Measurements from ENCODE around the gene PTHLH.

PTHLH gene

DNA sequence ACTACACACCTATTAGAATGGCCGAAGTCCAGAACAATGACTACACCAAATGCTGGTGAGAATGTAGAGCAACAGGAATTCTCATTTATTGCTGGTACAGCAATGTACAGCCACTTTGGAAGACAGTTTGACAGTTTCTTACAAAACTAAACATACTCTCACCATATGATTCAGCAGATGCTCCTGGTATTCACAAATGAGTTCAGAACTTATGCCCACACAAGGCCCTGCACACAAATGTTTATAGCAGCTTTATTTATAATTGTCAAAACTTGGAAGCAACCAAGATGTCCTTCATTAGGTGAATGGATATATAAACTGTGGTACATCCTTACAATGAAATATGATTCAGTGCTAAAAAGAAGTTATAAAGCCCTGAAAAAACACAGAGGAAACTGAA lies 38.3 kb downstream of the PTHLH start:
- DNase-seq, result no peak

DNA sequence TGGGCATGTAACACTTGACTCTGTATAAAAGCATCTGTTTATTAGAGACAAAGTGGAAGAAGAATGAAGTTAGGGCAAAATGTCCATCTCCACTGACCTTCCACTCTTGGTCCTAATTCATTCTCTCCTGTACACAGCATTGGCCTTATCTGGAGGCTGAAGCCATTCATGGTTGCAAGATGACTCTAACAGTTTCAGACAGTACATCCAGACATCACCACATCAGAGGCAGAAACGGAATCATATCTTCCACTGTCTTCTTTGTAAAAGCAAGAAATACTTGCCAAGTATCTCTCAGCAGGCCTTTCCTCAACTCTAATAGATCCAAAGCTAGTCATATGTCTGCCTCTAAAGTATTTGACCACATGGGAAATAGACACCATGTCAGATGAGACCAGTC lies 41.1 kb downstream of the PTHLH start:
- DNase-seq, result no peak

DNA sequence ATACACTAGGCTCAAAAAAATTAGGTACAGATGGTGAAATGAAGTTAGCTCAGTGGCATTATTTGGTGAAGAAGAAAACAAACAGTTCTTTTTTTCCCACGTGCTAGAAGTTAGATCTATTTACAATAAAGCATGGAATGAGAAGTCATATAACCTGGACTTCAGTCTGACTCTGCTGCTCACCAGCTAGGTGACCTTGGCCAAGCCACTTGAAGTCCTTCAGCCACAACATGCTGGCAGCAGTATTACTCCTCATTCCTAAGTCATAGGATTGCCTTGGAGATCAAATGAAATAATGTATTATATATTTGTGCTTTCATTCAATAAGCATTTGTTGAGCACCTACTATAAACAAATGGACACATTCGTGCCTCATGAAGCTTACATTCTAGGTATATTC lies 45.2 kb downstream of the PTHLH start:
- no peak for DNase-seq

DNA sequence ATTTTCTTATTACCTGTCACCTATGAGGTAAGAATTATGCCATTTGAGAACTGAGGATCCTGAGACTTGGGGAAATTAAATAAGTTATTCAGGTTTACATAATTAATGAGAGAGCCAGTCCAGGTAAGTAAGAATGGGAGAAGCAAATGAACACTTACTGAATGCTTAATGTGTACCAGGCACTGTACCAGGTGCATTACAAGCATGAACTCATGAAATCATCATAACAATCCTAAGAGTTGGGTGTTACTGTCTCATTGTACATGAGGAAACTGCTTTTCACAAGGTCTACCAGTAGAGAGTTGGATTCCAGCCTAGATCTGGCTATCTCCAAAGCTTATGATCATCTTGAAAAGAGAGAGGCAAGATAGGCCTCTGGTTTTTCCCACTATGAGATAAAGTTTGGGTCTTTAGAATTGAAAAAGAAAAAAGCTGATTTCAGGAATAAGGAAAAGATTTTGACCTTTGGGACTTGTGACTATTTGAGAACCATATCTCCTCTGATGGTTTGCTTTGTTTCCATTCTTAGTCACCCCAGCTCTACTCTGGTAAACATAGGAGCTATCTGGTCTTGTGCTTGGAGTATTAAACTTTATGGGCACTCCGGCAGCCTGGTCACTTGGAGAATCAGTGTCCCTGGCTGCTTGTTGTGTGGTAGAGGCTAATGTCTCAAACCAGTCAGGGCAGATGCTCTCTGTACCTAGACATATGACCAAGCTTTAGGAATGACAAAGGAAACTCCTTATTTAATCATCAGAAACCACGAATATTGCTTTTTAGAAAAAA lies 48.0 kb downstream of the PTHLH start:
- no peak for DNase-seq

DNA sequence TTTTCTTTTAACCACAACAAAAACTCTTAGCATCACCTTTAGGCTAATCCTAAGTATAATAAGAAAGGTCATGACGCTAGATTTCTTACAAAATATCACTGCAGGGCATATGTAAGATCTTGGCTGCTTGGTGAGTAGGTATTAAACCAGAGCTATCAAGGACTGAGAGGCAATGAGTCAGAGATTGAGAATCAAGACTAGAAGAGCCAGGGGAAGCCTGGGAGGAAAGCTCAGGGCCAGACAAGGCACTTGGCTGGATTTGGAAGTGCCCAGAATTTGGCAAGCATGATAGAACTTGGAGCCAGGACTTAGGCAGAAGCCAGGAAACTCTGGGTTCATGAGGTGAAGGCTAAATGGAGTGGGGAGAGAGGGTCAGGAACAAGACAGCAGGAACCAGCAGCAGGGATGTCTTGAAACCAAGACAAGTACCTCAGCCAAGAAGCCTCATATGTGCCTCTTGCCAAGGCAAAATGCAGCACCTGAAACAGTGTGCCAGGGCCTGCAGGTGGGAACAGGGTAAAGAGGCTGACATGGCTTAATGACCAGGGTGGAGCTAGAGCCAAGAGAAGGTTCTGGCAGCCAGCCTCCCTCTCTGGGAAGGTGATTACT lies 49.9 kb downstream of the PTHLH start:
- no peak for DNase-seq

DNA sequence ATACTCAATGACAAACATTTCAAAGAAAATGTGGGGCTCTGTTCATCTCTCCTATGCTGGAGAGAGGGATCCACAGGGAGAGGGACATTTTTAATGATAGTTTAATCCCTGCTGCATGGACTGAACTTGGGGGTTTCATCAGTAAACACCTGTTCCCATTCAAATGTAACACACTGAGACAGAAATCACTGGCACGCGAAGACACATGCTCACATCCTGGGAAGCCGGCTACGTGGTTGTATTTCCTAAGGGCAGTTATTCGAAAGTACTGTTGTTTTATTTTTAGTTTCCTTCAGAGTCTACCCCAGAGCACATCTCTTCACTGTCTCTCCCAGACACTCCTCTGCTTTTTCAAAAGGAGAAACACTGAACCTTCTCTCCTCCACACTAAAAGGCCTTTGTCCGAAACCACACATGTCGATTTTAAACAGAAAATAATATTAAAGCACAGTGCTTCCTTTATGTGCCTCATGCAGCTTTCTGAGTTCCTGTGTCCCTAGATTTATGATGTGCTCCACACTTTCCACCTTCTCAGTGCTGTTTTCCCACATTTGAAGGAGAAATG lies 52.8 kb downstream of the PTHLH start:
- no peak for DNase-seq

DNA sequence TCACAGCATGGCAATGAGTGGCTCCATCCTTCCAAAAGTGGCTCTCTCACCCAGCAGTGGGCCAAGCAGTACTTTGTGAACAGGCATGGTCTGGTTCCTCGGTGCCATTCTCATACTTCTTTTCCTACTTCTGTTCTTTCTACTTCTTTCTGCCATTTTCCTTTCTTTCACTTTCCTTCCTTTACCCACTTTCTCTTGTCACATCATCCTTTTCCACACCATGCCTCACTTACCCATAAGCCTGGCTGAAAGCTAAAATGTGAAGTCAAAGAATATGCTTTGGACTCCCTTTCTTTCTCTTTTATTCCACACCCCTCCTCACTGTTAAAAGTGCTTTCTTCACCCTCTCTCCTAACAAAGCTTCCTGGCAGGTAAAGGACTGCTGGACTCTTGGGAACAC lies 57.0 kb downstream of the PTHLH start:
- no peak for DNase-seq

DNA sequence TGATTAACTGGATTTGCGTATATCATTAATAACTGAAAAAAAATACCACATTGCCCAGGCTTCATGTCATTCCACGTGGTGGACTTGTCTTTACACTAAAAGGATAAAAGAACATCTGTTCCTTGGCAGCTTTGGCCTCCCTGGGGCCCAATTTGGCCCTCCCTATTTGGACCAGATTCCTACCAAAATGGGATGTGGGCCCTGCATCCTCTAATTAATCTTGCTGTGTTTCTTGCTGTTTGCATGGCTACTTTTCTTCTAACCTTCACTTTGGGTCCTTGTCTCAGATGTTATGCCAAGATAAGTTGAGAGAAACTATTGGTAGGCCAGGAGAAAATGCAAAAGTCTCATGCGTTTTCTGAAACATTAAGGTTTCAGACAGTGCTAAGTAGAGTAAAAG lies 57.5 kb downstream of the PTHLH start:
- no peak for DNase-seq

DNA sequence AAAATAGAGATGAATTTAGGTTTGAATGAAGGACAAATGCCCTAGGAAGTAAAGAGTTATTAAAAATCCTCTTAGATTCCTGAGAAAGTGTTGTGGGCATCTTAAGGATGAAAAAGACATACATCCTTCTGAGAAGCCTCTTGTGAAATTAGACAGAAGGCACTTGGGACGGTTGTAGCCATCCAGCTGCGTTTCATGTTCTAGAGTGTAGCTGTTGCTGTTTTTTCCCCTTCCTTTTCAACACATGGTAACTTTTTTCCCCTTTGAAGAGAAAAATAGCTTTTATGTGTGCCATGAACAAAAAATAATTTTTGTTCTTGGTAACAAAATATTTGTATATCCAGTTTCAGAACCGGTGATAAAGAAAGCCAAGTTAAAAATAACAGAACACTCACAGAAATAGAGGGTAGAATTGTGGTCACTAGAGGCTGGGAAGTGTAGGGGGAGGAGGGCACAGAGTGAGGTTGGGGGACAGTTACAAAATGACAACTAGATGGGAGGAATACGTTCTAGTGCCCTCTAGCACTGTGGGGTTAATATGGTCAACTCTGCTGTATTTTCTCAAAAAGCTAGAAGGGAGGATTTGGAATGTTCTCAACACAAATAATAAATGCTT lies 58.4 kb downstream of the PTHLH start:
- DNase-seq, result no peak

DNA sequence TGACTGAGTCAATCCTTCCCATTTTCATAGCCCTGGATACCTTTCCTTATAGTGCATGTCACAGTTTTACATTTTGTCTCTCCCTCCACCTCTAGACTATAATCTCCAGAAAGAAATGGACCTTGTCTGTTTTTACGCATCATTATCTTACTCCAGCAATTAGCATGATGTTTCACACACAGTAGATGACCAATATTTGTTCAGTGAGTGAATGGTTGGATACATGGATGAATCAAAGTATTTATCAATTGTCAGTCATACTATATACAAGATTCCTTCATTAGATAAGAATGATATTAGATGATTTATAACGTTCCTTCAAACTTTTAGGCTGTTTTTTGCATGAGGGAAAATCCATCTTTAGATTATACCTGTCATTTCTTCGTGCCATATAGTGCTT lies 61.1 kb downstream of the PTHLH start:
- no peak for DNase-seq
